CD4-positive, alpha-beta T cell treated with Interleukin-15 for 1 hour (primary cell): Measurements from ENCODE around the gene SCARB2.
"Not testable (repeated sequence)": the region's sequence is repeated elsewhere in the genome, so short reads cannot be mapped to it uniquely, and the experiment has no call there.

ENCODE experiments used
- DNase-seq: peaks from one replicate; pipeline ENCODE4 v3.0.0-alpha.2; 2020

SCARB2 gene

GRCh38 chr4:76213415-76214176 lies at the start of gene SCARB2:
Gene SCARB2, minus strand, starts transcription at chr4:76213824. Its CDS starts 281 bp downstream, at chr4:76213543.
- peak; percentile 81 for DNase-seq

GRCh38 chr4:76260571-76260970 lies 46.9 kb upstream of the SCARB2 start:
- no peak for DNase-seq

DNA sequence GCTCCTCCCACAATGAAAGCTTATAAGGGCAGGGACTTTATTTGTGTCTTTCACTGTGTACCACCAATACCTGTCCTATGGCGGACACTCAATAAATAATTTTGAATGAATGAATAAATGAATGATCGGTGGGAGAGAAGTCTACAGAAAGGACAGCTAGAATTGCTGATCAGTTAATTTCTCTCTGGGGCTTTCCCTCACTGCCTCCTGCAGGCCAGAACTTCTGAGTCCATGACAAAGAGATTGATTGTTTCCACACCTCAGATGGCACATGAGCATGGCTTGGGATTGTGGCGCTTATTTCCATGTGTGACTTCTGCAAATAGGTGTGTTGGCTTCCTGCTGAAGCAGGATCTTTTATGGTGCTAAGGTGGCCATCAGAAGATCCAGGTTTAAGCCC lies 44.2 kb upstream of the SCARB2 start:
- DNase-seq, result no peak

DNA sequence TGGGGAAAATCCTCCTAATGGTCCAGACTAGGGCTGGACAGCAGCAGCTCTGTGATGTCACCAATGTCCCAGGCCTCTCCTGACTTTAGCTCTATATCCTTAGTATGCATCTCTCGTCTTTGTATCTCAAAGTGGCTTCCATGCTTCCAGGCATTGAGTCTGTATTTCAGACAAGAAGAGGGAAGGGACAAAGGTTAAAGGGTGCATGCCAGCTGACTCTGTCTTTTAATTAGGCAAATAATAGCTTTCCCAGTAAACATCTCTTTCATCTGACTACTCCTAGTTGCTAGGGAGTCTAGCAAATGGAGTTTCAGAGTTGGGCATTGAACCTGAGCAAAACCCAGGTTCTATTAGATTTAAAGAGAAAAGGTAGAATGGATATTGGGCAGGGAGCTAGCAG lies 43.3 kb upstream of the SCARB2 start:
- no peak for DNase-seq

DNA sequence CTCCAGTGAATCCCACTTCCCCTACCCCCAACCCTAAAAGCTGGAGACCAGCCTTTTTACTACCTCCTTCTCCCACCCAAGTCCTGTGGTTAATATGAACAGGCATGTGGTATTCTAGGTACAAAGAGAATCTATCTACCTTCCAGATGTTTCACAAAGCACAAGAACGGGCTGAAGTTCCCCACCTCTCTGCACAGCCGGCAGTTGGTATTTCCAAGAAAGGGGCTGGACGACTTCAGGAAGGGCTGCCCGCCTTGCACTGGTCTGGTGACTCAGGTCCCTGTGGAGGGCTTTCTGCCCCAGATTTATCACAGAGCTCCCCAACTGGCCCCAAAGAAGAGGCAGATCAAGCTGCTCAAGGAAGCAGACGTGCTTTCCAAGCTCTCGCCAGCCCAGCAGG lies 42.4 kb upstream of the SCARB2 start:
- DNase-seq, result no peak

DNA sequence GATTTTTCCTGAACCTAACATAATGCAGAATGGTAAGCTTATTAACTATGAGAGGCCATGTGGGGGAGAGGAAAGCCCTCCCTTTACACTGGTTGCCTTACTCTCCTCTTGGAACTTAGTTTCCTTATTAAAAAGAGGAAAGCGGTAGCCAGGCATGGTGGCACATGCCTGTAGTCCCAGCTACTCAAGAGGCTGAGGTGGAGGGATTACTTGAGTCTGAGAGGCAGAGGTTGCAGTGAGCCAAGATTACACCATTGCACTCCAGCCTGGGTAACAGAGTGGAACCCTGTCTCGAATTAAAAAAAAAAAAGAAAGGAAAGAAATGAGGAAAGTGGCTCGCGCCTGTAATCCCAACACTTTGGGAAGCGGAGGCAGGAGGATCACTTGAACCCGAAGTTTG lies 39.9 kb upstream of the SCARB2 start:
- DNase-seq, result no peak

DNA sequence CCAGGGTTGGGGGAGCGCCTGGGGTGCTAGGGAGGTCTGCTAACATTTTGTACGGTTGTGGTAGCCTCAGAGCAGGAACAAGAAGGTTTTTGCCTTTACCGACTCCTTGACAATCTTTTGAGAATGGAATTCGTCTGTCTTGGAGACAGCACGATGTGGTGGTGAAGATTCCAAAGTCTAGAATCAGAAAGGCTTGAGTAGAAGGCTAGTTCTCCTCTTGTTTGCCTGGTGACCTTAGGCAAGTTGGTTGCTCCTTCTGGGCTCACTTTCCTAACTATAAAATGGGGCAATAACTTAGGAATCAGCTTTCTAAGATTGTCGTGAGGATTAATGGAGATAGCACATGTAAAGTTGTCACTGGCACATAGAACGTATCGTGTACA lies 38.6 kb upstream of the SCARB2 start:
- DNase-seq, result no peak

DNA sequence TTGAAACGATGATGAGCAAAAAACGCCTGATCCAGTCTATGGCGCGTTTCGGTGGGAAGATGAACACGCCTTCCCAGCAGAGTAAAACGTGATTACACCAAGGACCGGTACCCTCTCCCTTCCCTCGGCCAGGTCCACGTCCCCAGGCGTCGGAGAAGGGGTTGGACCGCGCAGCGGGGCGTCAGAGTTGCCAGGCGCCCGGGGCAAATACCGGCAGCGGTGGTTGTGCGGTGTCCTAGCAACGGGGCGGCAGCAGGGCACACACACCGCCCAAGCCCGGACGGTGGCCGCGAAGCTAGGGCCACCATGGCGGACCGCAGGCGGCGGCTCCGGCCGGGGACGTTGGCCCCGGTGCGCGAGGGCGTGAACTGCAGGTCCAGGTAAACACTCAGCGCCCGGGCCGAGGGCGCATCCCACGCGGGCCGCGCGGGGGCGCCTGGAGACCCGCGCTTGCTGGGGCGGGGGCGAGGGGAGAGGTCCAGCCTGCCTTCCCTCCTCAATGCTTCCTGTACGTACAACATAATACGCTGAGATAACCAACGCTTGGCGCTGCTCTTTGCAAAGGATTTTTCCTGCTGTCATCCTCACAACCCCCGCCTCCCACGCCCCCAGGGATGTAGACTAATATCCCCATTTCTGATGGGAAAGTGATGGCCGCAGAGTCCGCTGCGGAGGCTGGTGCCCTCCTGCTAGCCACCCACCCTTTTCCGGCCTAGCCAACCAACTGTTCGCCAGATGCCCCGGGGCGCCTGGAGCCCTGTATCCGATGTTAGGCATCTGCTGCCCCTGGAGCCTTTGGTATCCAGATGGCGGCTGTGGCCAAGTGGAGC lies 38.0 kb upstream of the SCARB2 start, which contains the start of gene FAM47E:
TSS of gene FAM47E (plus strand) at position 281 of the 830 bp plus-strand sequence. CDS start at position 307, 26 bp downstream.
- DNase-seq, result peak; percentile 47

GRCh38 chr4:76250962-76251361 lies 37.3 kb upstream of the SCARB2 start:
- DNase-seq, result no peak

- DNase-seq, result no peak
Measured at GRCh38 chr4:76246852-76247251, 33.2 kb upstream of the SCARB2 start.

GRCh38 chr4:76246025-76246424 lies 32.4 kb upstream of the SCARB2 start:
- no peak for DNase-seq

- DNase-seq, result not testable (repeated sequence)
Measured at GRCh38 chr4:76243877-76244276, 30.3 kb upstream of the SCARB2 start.

- DNase-seq, result no peak
Measured at GRCh38 chr4:76240236-76240635, 26.6 kb upstream of the SCARB2 start.

- no peak for DNase-seq
Measured at GRCh38 chr4:76238701-76239100, 25.1 kb upstream of the SCARB2 start.

- DNase-seq, result no peak
Measured at GRCh38 chr4:76238236-76238635, 24.6 kb upstream of the SCARB2 start.

GRCh38 chr4:76235915-76236314 lies 22.3 kb upstream of the SCARB2 start:
- DNase-seq, result no peak

DNA sequence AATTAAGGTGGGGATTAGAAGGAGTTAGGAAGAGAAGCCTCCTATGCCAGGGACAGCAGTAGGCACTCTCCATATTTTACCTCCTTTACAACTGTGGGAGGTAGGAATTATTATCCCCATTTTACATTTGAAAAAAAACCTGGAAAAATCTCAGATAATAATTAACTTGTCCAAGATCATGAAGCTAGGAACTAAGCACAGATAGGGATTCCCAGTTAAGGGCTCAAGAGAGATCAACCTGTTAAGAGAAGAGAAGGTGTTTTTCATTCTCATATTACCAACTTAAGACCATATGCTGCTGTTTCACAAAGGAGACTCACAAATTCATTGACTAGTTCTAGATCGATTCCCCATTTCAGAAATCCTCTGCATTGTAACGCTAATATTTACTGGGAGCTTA lies 21.8 kb upstream of the SCARB2 start:
- no peak for DNase-seq

DNA sequence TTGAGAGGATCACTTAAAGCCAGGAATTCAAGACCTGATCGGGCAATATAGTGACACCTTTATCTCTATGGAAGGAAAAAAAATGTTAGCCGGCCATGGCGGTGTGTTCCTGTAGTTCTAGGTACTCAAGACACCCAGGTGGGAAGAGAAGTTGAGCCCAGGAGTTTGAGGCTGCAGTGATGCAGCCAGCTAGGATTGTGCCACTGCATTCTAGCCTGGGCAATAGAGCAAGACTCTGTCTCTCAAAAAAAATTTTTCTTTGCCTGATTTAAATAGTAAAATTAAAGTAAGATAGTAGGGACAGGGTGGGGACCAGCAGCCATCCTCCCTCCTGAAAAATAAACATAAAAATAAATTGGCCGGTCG lies 21.0 kb upstream of the SCARB2 start:
- DNase-seq, result no peak

DNA sequence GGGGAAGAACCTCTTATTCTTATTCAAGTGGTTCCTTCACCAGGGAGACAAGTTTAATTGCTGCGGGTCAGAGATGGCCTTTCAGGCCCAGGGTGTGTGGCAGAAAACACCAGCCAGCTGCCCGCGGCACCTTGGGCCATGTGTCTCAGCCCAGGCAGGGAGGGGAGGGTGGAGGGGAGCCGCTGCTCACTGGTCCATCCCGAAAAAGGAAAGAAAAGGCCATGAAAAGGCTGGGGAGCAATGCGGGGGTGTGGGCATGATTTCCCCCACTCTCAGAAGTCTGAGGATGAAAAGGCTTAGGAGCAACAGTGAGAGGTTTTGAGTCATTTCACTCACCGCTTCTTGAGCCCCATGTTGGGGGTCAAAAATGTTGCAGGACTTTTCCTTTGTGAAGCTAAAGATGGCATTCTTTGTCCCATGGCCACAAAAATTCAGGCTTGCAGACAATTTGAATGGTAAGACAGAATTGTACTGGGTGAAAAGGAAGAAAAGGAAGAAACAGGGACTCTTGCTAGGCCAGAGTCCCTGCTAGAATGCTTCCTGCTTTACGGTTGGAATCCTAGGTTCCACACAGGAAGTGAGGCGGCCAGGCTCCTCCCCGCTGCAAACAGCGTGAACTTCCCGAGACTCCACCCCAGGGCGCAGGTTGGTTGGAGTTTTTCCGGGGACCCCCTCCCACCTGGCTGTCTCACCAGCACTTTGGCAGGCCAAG lies 20.5 kb upstream of the SCARB2 start:
- DNase-seq, result no peak

DNA sequence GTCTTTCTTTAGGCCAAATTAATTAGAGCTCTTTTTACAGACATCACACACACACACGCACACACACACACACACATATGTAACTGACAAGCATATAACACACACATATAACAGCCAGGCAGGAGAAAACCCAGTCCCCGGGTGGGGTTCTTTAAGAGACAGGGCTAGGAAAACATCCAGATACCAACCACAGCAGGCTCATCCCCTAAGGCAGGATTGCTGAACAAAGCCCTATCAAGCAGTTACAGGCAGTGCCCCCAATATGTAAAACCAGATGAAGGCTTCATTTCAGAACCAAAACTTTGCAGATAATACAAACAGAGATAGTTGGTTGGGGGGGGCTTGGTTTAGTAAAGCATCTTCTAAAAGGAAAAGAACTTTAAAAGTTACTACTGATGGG lies 19.9 kb upstream of the SCARB2 start:
- DNase-seq, result no peak

- no peak for DNase-seq
Measured at GRCh38 chr4:76233083-76233482, 19.5 kb upstream of the SCARB2 start.

DNA sequence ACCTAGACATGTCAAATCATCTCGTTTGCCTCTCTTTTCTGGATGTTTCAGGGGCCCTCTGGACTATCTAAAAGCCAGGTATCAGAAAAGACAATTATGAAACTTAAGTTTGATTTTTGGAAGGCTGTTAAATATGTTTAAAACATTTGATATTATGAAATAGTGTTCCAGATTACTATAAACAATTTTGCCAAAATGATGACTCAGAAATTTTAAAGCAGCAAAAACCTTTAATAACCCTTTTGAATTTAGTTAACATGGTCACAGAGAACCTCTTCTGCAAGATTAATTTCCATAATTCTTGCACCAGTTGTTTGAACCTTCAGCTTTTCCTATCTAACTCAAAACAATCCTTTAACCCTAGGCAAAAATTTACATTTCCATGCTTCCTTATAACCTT lies 19.1 kb upstream of the SCARB2 start:
- DNase-seq, result no peak

- DNase-seq, result no peak
Measured at GRCh38 chr4:76226418-76226817, 12.8 kb upstream of the SCARB2 start.

DNA sequence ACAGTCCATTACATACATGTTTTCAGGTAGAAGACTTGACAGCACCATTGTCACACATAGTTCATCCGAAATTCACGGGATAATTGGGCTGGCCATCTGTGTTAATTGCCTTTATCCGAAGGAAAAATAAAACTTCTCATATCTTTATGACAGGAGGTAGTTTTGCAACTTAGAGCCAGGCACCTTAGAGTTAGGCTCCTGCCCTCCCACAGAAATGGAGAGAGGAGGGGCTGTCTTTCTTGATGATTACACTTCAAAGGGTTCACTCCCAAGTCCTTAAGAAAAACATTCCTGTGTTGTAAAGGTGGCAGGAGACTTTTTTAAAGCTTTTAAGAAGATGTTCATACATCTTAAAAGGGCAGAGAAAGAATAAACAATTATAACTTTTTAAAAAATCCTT lies 10.5 kb upstream of the SCARB2 start:
- no peak for DNase-seq
